ENCODE results near the gene PIMREG.

PIMREG gene

GRCh38 chr17:6452471-6453266, 8.4 kb downstream of the PIMREG start:
- TF ChIP-seq CTCF (IDR thresholded peaks at IDR 0.05) = no peak

GRCh38 chr17:6453279-6454024, 9.2 kb downstream of the PIMREG start:
- no peak for TF ChIP-seq CTCF (IDR thresholded peaks at IDR 0.05)

- no peak for TF ChIP-seq CTCF (IDR thresholded peaks at IDR 0.05)
Observed at GRCh38 chr17:6454495-6455320, 10.5 kb downstream of the PIMREG start.

GRCh38 chr17:6455321-6455705, 11.1 kb downstream of the PIMREG start:
- TF ChIP-seq CTCF (IDR thresholded peaks at IDR 0.05) = no peak

GRCh38 chr17:6456321-6456720, 12.1 kb downstream of the PIMREG start:
- no peak for TF ChIP-seq CTCF (IDR thresholded peaks at IDR 0.05)

GRCh38 chr17:6456914-6457687, 12.8 kb downstream of the PIMREG start:
- no peak for TF ChIP-seq CTCF (IDR thresholded peaks at IDR 0.05)
